GM23338 (cell line): ENCODE data around the gene AXL. TPM values are rescaled to one million over a fixed set of nuclear protein-coding genes. Genes with fewer than 3 reads are reported as not detected.
A peak's percentile ranks its signal among the peaks of the same experiment; 100 is the strongest.

Source experiments
- ATAC-seq: fragments of 200-7000 bp; cut with Tn5 transposase; 3 replicates; pipeline ENCODE4 v1.9.1; 2020
- DNase-seq: peaks from one replicate; pipeline ENCODE4 v3.0.0-alpha.2; 2015; ENCODE audit warnings: low spot score
- H2AFZ ChIP-seq: fragments of 200-600 bp; sonication (generic); 2 replicates; pipeline ENCODE4 v1.8.0; 2016; ENCODE audit warnings: antibody characterized with exemption, mild to moderate bottlenecking, moderate library complexity
- H3F3A ChIP-seq: fragments of 200-600 bp; sonication (generic); replicated peaks from 2 replicates; pipeline ENCODE4 v1.8.0; 2017; ENCODE audit warnings: antibody characterized with exemption, mixed run types, low read depth
- H3K27ac ChIP-seq: fragments of 200-600 bp; sonication (generic); 2 replicates; pipeline ENCODE4 v1.6.1; 2016; ENCODE audit warnings: low read depth
- H3K27me3 ChIP-seq: fragments of 200-600 bp; sonication (generic); 2 replicates; pipeline ENCODE4 v1.8.0; 2016; ENCODE audit warnings: mild to moderate bottlenecking, mixed run types, moderate library complexity; ENCODE audit not compliant: insufficient read depth
- H3K36me3 ChIP-seq: fragments of 200-600 bp; sonication (generic); 2 replicates; pipeline ENCODE4 v1.8.0; 2016; ENCODE audit warnings: mild to moderate bottlenecking; ENCODE audit not compliant: insufficient read depth
- H3K4me1 ChIP-seq: fragments of 200-600 bp; sonication (generic); 2 replicates; pipeline ENCODE4 v1.8.0; 2016; ENCODE audit warnings: mild to moderate bottlenecking, moderate library complexity; ENCODE audit not compliant: insufficient read depth
- H3K4me2 ChIP-seq: fragments of 200-600 bp; sonication (generic); 2 replicates; pipeline ENCODE4 v1.7.1; 2017; ENCODE audit warnings: mixed run types
- H3K4me3 ChIP-seq: fragments of 200-600 bp; sonication (generic); 2 replicates; pipeline ENCODE4 v1.6.1; 2016; ENCODE audit warnings: mixed run types
- H3K79me2 ChIP-seq: fragments of 200-600 bp; sonication (generic); replicated peaks from 2 replicates; pipeline ENCODE4 v1.8.0; 2017; ENCODE audit warnings: mild to moderate bottlenecking; ENCODE audit not compliant: insufficient read depth
- H3K9me2 ChIP-seq: fragments of 200-600 bp; sonication (generic); 2 replicates; pipeline ENCODE4 v1.8.0; 2017; ENCODE audit not compliant: insufficient read depth
- H4K20me1 ChIP-seq: fragments of 200-600 bp; sonication (generic); replicated peaks from 2 replicates; pipeline ENCODE4 v1.8.0; 2017; ENCODE audit warnings: mild to moderate bottlenecking; ENCODE audit not compliant: insufficient read depth
- H3K27ac Mint-ChIP-seq: 2 replicates; pipeline ENCODE4 v1.8.0; 2020; ENCODE audit warnings: inconsistent platforms, mild to moderate bottlenecking, moderate library complexity, mixed read lengths
- H3K27me3 Mint-ChIP-seq: 3 replicates; pipeline ENCODE4 v1.8.0; 2022; ENCODE audit warnings: low read depth, mild to moderate bottlenecking, moderate library complexity, mixed read lengths, inconsistent platforms; ENCODE audit not compliant: insufficient read depth, poor library complexity
- H3K36me3 Mint-ChIP-seq: 3 replicates; pipeline ENCODE4 v1.8.0; 2021; ENCODE audit warnings: low read depth, mild to moderate bottlenecking, inconsistent platforms, moderate library complexity, mixed read lengths
- H3K4me1 Mint-ChIP-seq: 3 replicates; pipeline ENCODE4 v1.8.0; 2020; ENCODE audit warnings: mild to moderate bottlenecking, inconsistent platforms, mixed read lengths
- H3K4me3 Mint-ChIP-seq: 3 replicates; pipeline ENCODE4 v1.8.0; 2021; ENCODE audit warnings: moderate library complexity, mild to moderate bottlenecking, inconsistent platforms, mixed read lengths
- H3K9me3 Mint-ChIP-seq: 3 replicates; pipeline ENCODE4 v1.8.0; 2020; ENCODE audit warnings: moderate library complexity, mild to moderate bottlenecking, inconsistent platforms, mixed read lengths
- CREB1 ChIP-seq: fragments of 250-450 bp; sonication (Bioruptor Pico); IDR thresholded peaks from 2 replicates; pipeline ENCODE4 v1.5.0; 2020; ENCODE audit warnings: low read depth, mild to moderate bottlenecking, moderate library complexity
- CTCF ChIP-seq, 2 experiments: fragments of 200-600 bp in 1 of 2; sonication (generic) in 1 of 2; conservative IDR thresholded peaks; 2 replicates each; pipeline versions ENCODE4 v1.5.1 to v1.6.1; 2016 to 2017; ENCODE audit warnings: antibody characterized with exemption in 2 of 2, low read depth in 2 of 2, mild to moderate bottlenecking in 2 of 2, moderate library complexity in 1 of 2
- ETS1 ChIP-seq: IDR thresholded peaks from 2 replicates; pipeline ENCODE4 v1.6.1; 2016; ENCODE audit warnings: antibody characterized with exemption
- EZH2 ChIP-seq: fragments of 200-600 bp; sonication (generic); IDR thresholded peaks from one replicate; pipeline ENCODE4 v1.8.0; 2017; ENCODE audit warnings: antibody characterized with exemption, mild to moderate bottlenecking, low read depth; ENCODE audit not compliant: unreplicated experiment
- POLR2AphosphoS5 ChIP-seq: IDR thresholded peaks from 2 replicates; pipeline ENCODE4 v1.6.1; 2016; ENCODE audit warnings: antibody characterized with exemption, low read depth
- REST ChIP-seq: IDR thresholded peaks from one replicate; pipeline ENCODE4 v1.6.1; 2018; ENCODE audit warnings: antibody characterized with exemption; ENCODE audit not compliant: unreplicated experiment
- ZNF114 ChIP-seq: fragments of 250-450 bp; sonication (Bioruptor Pico); IDR thresholded peaks from 2 replicates; pipeline ENCODE4 v1.5.0; 2020; ENCODE audit warnings: mild to moderate bottlenecking, moderate library complexity
- ZNF331 ChIP-seq: fragments of 250-450 bp; sonication (Bioruptor Pico); IDR thresholded peaks from 2 replicates; pipeline ENCODE4 v1.5.0; 2020; ENCODE audit warnings: low read depth, mild to moderate bottlenecking, moderate library complexity
- polyA plus RNA-seq: library from polyadenylated mRNA; unstranded; fragments of >200 nt; fragmentation: Nextera tagmentation; extraction: Ambion mirVana; gene quantifications from 2 replicates; pipeline ENCODE4 v1.2.1, GENCODE V29; 2016
- total RNA-seq: library from RNA; depleted of rRNA; stranded (reverse); fragments of >200 nt; shearing (Covaris generic); gene quantifications from 2 replicates; pipeline ENCODE4 v1.2.3, GENCODE V29; 2014

AXL gene
- total and polyA plus RNA-seq, 2 experiments from 2014 or later, result 9.0 to 28.4 TPM

GRCh38 chr19:41263042-41263849, 44.2 kb downstream of the AXL start:
- peaks cover 22% of the 10 kb centered on the region for H3K27me3 Mint-ChIP-seq
- no peaks in the 10 kb centered on the region for H3K27me3 ChIP-seq
- H3K4me2 ChIP-seq, result peak overlapping the region; percentile 86
- H3K4me3 Mint-ChIP-seq, result peak overlapping the region; percentile 94
- peaks cover 13% of the 10 kb centered on the region for H3F3A ChIP-seq
- H3K27ac Mint-ChIP-seq, result peak overlapping the region; percentile 99
- H3K36me3 Mint-ChIP-seq, result peaks cover 48% of the 10 kb centered on the region
- H3K4me1 Mint-ChIP-seq, result peaks cover 22% of the 10 kb centered on the region
- H3K79me2 ChIP-seq, result peaks cover 45% of the 10 kb centered on the region
- H4K20me1 ChIP-seq, result peaks cover 23% of the 10 kb centered on the region
- H3K4me1 ChIP-seq, result peaks cover 7% of the 10 kb centered on the region
- no peak for TF ChIP-seq EZH2
- TF ChIP-seq POLR2AphosphoS5, result peak; percentile 68
- H3K9me3 Mint-ChIP-seq, result no peaks in the 10 kb centered on the region; the same call in 1 of the 3 replicates
- no peaks in the 10 kb centered on the region for H3K9me2 ChIP-seq
- ATAC-seq (peak; percentile 11), DNase-seq (peak; percentile 33)
- peak overlapping the region; percentile 88 for H3K27ac ChIP-seq
- peak overlapping the region; percentile 76 for H3K4me3 ChIP-seq
- H2AFZ ChIP-seq, result no peak overlapping the region
- H3K36me3 ChIP-seq, result peaks cover 5% of the 10 kb centered on the region

GRCh38 chr19:41263850-41264580, 45.0 kb downstream of the AXL start, which contains the start of gene HNRNPUL1:
Gene HNRNPUL1, plus strand, starts transcription at chr19:41264372. Its CDS starts 132 bp downstream, at chr19:41264504.
- Histone ChIP-seq H3K9me2 (no peaks in the 10 kb centered on the region), H3K4me1 (peaks cover 7% of the 10 kb centered on the region), H3K27ac (peak within 1 kb of the TSS; percentile 93), H3F3A (peaks cover 16% of the 10 kb centered on the region), H3K27me3 (no peaks in the 10 kb centered on the region), H2AFZ (no peak within 1 kb of the TSS), H3K4me2 (peak within 1 kb of the TSS; percentile 91), H3K79me2 (peaks cover 53% of the 10 kb centered on the region), H3K36me3 (peaks cover 12% of the 10 kb centered on the region), H3K4me3 (peak within 1 kb of the TSS; percentile 82), H4K20me1 (peaks cover 31% of the 10 kb centered on the region)
- H3K27ac Mint-ChIP-seq, result peak within 1 kb of the TSS; percentile 99
- peak within 1 kb of the TSS; percentile 94 for H3K4me3 Mint-ChIP-seq
- H3K4me1 Mint-ChIP-seq, result peaks cover 22% of the 10 kb centered on the region
- no peaks in the 10 kb centered on the region; the same call in 1 of the 3 replicates for H3K9me3 Mint-ChIP-seq
- peaks cover 49% of the 10 kb centered on the region for H3K36me3 Mint-ChIP-seq
- peaks cover 22% of the 10 kb centered on the region for H3K27me3 Mint-ChIP-seq
- ATAC-seq, result peak; percentile 66
- peak; percentile 100 for DNase-seq
- TF ChIP-seq POLR2AphosphoS5, result peak; percentile 44
- TF ChIP-seq ETS1, result peak; percentile 44
- TF ChIP-seq CTCF (conservative IDR thresholded peaks at IDR 0.05; ENCODE audit: low read depth in 2 of 2), result peak; percentile 18 to 21; a peak in 3 of 4 replicates
- TF ChIP-seq CREB1 (CRISPR knock-in tag), result peak; percentile 87
- TF ChIP-seq ZNF114, result no peak
- TF ChIP-seq REST, result no peak
- no peak for TF ChIP-seq ZNF331 (CRISPR knock-in tag)
